HCT116 (cell line): ENCODE results near the gene ZDHHC18. TPM values are rescaled to one million over a fixed set of nuclear protein-coding genes. Genes with fewer than 3 reads are reported as not detected.

Source experiments
- ATAC-seq: fragments of 200-7000 bp; cut with Tn5 transposase; 2 replicates; pipeline ENCODE4 v1.9.1; 2020; ENCODE audit warnings: mild to moderate bottlenecking, moderate library complexity
- BruUV-seq: library from RNA; stranded (reverse); fragments of 400-500 nt; replicated peaks from 2 replicates; lab custom pipeline; 2021; lab: Mats Ljungman, UMichigan
- CTCF ChIA-PET: fragments of 300-600 bp; sonication (Branson Sonifier 250); formaldehyde crosslinking; loops from one replicate; lab custom pipeline; 2021; ENCODE audit warnings: antibody characterized with exemption; lab: Charles Lee
- POLR2A ChIA-PET: fragments of 300-600, 350-600 bp; sonication (Branson Sonifier 250); formaldehyde crosslinking; loops from one replicate; lab custom pipeline; 2021; ENCODE audit warnings: antibody characterized with exemption; lab: Charles Lee
- RAD21 ChIA-PET, 2 experiments: fragments of 300-600 bp; sonication (Branson Sonifier 250); formaldehyde crosslinking; loops; one replicate each; lab custom pipeline; 2023; ENCODE audit warnings: low total read pairs in 2 of 2; ENCODE audit not compliant: uncharacterized antibody in 2 of 2, unreplicated experiment in 2 of 2, low non-redundant PET in 1 of 2; lab: Charles Lee
- DNase-seq: peaks from one replicate; pipeline ENCODE4 v3.0.0-alpha.2; 2010; ENCODE audit warnings: low read depth, low spot score
- H2AFZ ChIP-seq: fragments of 200-600 bp; shearing (Covaris generic), sonication (generic); 2 replicates; pipeline ENCODE4 v1.6.1; 2017; ENCODE audit warnings: low read depth, mixed run types, mixed read lengths, antibody characterized with exemption, low read length; ENCODE audit not compliant: poor library complexity, severe bottlenecking
- H3K27ac ChIP-seq: 2 replicates; pipeline ENCODE4 v1.5.1; 2012; ENCODE audit warnings: low read depth, low read length
- H3K27me3 ChIP-seq: fragments of 200-600 bp; sonication (generic); 2 replicates; pipeline ENCODE4 v1.6.1; 2016; ENCODE audit warnings: mixed run types, low read length, mixed read lengths; ENCODE audit not compliant: insufficient read depth
- H3K36me3 ChIP-seq, 2 experiments: fragments of 200-500 bp in 1 of 2; fragments of 200-600 bp in 1 of 2; sonication (Bioruptor generic) in 1 of 2; sonication (generic) in 1 of 2; 2 replicates each; pipeline versions ENCODE4 v1.5.1 to v1.6.1; 2014 to 2016; ENCODE audit warnings: low read length in 2 of 2, inconsistent platforms in 1 of 2, mixed read lengths in 1 of 2, mixed run types in 1 of 2; ENCODE audit not compliant: insufficient read depth in 2 of 2, control insufficient read depth in 1 of 2
- H3K4me1 ChIP-seq, 2 experiments: fragments of 200-600 bp in 1 of 2; sonication (generic) in 1 of 2; 2 replicates each; pipeline versions ENCODE4 v1.5.1 to v1.6.1; 2012 to 2017; ENCODE audit warnings: low read length in 2 of 2, inconsistent platforms in 1 of 2, mild to moderate bottlenecking in 1 of 2, mixed read lengths in 1 of 2, mixed run types in 1 of 2, moderate library complexity in 1 of 2; ENCODE audit not compliant: insufficient read depth in 2 of 2, control insufficient read depth in 1 of 2
- H3K4me2 ChIP-seq: fragments of 200-600 bp; sonication (generic); 2 replicates; pipeline ENCODE4 v1.6.1; 2017; ENCODE audit warnings: mixed run types, low read length, mixed read lengths
- H3K4me3 ChIP-seq, 2 experiments: fragments of 200-600 bp in 1 of 2; sonication (generic) in 1 of 2; replicated peaks in 1 of 2; 2 replicates each; pipeline ENCODE4 v1.5.1; 2011 to 2016; ENCODE audit warnings: low read length in 2 of 2, control low read depth in 1 of 2, low read depth in 1 of 2, mild to moderate bottlenecking in 1 of 2, mixed read lengths in 1 of 2, mixed run types in 1 of 2
- H3K79me2 ChIP-seq: fragments of 200-600 bp; sonication (generic); 2 replicates; pipeline ENCODE4 v1.6.1; 2017; ENCODE audit warnings: mild to moderate bottlenecking, mixed run types, low read length, moderate library complexity, mixed read lengths; ENCODE audit not compliant: insufficient read depth
- H3K9ac ChIP-seq: fragments of 200-600 bp; sonication (generic); 2 replicates; pipeline ENCODE4 v1.6.1; 2016; ENCODE audit warnings: low read length, mixed read lengths
- H3K9me2 ChIP-seq: fragments of 200-600 bp; sonication (generic), shearing (Covaris generic); 2 replicates; pipeline ENCODE4 v1.6.1; 2017; ENCODE audit warnings: mixed run types, mild to moderate bottlenecking, moderate library complexity; ENCODE audit not compliant: insufficient read depth
- H3K9me3 ChIP-seq, 2 experiments: fragments of 200-500 bp in 1 of 2; fragments of 200-600 bp in 1 of 2; sonication (Bioruptor generic) in 1 of 2; sonication (generic) in 1 of 2; 2 replicates each; pipeline ENCODE4 v1.6.1; 2014 to 2017; ENCODE audit warnings: low read length in 2 of 2, mixed read lengths in 2 of 2, inconsistent platforms in 1 of 2, low read depth in 1 of 2, mild to moderate bottlenecking in 1 of 2, mixed run types in 1 of 2, moderate library complexity in 1 of 2; ENCODE audit not compliant: control insufficient read depth in 1 of 2, insufficient read depth in 1 of 2
- H4K20me1 ChIP-seq: fragments of 200-600 bp; sonication (generic), shearing (Covaris generic); 2 replicates; pipeline ENCODE4 v1.6.1; 2017; ENCODE audit warnings: mixed run types, mild to moderate bottlenecking, moderate library complexity; ENCODE audit not compliant: insufficient read depth
- EZH2 ChIP-seq: fragments of 200-600 bp; sonication (generic); IDR thresholded peaks from 2 replicates; pipeline ENCODE4 v1.6.1; 2017; ENCODE audit warnings: antibody characterized with exemption, mixed run types
- POLR2A ChIP-seq: IDR thresholded peaks from 2 replicates; pipeline ENCODE4 v1.7.0; 2011; ENCODE audit warnings: borderline replicate concordance; ENCODE audit not compliant: insufficient read depth, insufficient read length; ENCODE audit errors: extremely low read depth
- POLR2AphosphoS5 ChIP-seq: IDR thresholded peaks from 2 replicates; pipeline ENCODE4 v1.6.1; 2011; ENCODE audit warnings: mild to moderate bottlenecking, low read depth, low read length, moderate library complexity
- RAD21 ChIP-seq: IDR thresholded peaks from 2 replicates; pipeline ENCODE4 v1.6.1; 2012; ENCODE audit warnings: low read depth, mild to moderate bottlenecking
- SIN3A ChIP-seq: IDR thresholded peaks from 2 replicates; pipeline ENCODE4 v1.6.1; 2012; ENCODE audit warnings: low read depth
- SP1 ChIP-seq: IDR thresholded peaks from 2 replicates; pipeline ENCODE4 v1.6.1; 2012; ENCODE audit warnings: low read depth
- SRF ChIP-seq: IDR thresholded peaks from 2 replicates; pipeline ENCODE4 v1.6.1; 2012; ENCODE audit warnings: low read depth
- YY1 ChIP-seq: IDR thresholded peaks from 2 replicates; pipeline ENCODE4 v1.6.1; 2011; ENCODE audit warnings: low read length, low read depth, moderate library complexity, mild to moderate bottlenecking; ENCODE audit not compliant: insufficient replicate concordance; ENCODE audit errors: extremely low read depth
- ZBTB33 ChIP-seq: IDR thresholded peaks from 2 replicates; pipeline ENCODE4 v1.6.1; 2011; ENCODE audit warnings: mild to moderate bottlenecking, low read length, moderate library complexity; ENCODE audit not compliant: insufficient replicate concordance; ENCODE audit errors: extremely low read depth
- intact Hi-C: fragments of 100-400 bp; cut with micrococcal nuclease; formaldehyde crosslinking; loops from 2 replicates; pipeline ENCODE4 v1.10.0; 2022
- total RNA-seq: library from RNA; stranded (reverse); gene quantifications from one replicate; pipeline ENCODE4 v1.2.1, GENCODE V29; 2021; ENCODE audit not compliant: unreplicated experiment

The ZDHHC18 gene
- total RNA-seq, 1 experiment from 2014 or later, result 24.4 TPM

DNA sequence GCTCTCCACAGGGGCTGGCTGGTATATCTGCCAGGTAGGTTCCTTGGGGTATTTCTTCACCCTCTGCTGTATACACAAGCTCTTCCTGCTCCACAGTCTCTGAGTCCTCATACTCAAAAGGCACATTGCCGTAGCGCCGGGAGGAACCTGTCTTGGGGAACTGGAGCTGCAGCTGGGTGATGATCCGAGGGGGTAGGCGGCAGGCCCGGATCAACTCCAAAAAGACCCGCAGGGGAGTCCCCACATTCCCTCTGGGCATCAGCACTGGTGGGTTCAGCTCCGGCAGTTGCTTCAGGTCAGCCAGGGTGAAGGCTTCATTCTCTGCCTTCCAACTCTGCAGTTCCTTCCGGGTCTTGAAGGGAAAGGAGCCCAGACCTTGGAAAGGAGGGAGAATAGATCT, 70.9 kb downstream of the ZDHHC18 start:
- TF ChIP-seq ZBTB33, result no peak
- TF ChIP-seq POLR2AphosphoS5, result no peak
- no peak for TF ChIP-seq RAD21
- no peak for TF ChIP-seq SRF
- TF ChIP-seq SIN3A, result no peak
- TF ChIP-seq SP1, result no peak
- TF ChIP-seq POLR2A, result no peak
- no peak for TF ChIP-seq YY1
- no peak for TF ChIP-seq EZH2
- no peak overlapping the region for H3K27ac ChIP-seq
- ChIA-PET RAD21 (interaction anchor here in 1 of 2 experiments (0.6 kb wide), 1 partner anchor 339 kb away, joined by 4 read pairs; no protein-coding TSS in a partner anchor), POLR2A (interaction anchor here (1.4 kb wide), 1 partner anchor 34 kb away, joined by 3 read pairs; the partner anchor contains the start of gene SFN), CTCF (interaction anchor here (0.5 kb wide), 1 partner anchor 9 kb away, joined by 3 read pairs; no protein-coding TSS in a partner anchor)
- intact Hi-C loops, result no loop called here
- no peak overlapping the region for H3K9ac ChIP-seq
- no peak overlapping the region for H3K4me3 ChIP-seq
- BruUV-seq, result no TSS peak
- DNase-seq, result no peak
- no peaks in the 10 kb centered on the region for H3K27me3 ChIP-seq
- ATAC-seq, result no peak
- peaks cover 14 to 29% of the 10 kb centered on the region in 2 experiments; a peak in 3 of 4 replicates for H3K36me3 ChIP-seq
- no peaks in the 10 kb centered on the region for H3K9me3 ChIP-seq
- no peak overlapping the region for H2AFZ ChIP-seq
- H4K20me1 ChIP-seq, result no peaks in the 10 kb centered on the region
- H3K4me2 ChIP-seq, result no peak overlapping the region
- peaks cover 0 to 17% of the 10 kb centered on the region in 2 experiments; a peak in 2 of 4 replicates for H3K4me1 ChIP-seq
- H3K9me2 ChIP-seq, result no peaks in the 10 kb centered on the region
- peaks cover 41% of the 10 kb centered on the region for H3K79me2 ChIP-seq
